ENCODE results near the gene SLCO1B3.
"Not testable (repeated sequence)": the region's sequence is repeated elsewhere in the genome, so short reads cannot be mapped to it uniquely, and the experiment has no call there.

The SLCO1B3 gene

GRCh38 chr12:20810487-20810886 is at the start of gene SLCO1B3:
Gene SLCO1B3 (plus strand): TSS chr12:20810705. CDS start chr12:20815739, 5,034 bp downstream.
- DNase-seq: no peak

- DNase-seq: no peak
Observed at GRCh38 chr12:20777420-20777819, 33.1 kb upstream of the SLCO1B3 start.

- DNase-seq: no peak
Observed at GRCh38 chr12:20778969-20779368, 31.5 kb upstream of the SLCO1B3 start.

- DNase-seq: not testable (repeated sequence)
Observed at GRCh38 chr12:20779971-20780370, 30.5 kb upstream of the SLCO1B3 start.

GRCh38 chr12:20783796-20784357 is 26.6 kb upstream of the SLCO1B3 start:
- DNase-seq: not testable (repeated sequence)

- no peak for DNase-seq
Observed at GRCh38 chr12:20792971-20793370, 17.5 kb upstream of the SLCO1B3 start.

GRCh38 chr12:20798554-20798953 is 12.0 kb upstream of the SLCO1B3 start:
- no peak for DNase-seq

GRCh38 chr12:20800160-20800559 is 10.3 kb upstream of the SLCO1B3 start:
- no peak for DNase-seq

GRCh38 chr12:20801035-20801434 is 9.5 kb upstream of the SLCO1B3 start:
- DNase-seq: no peak

GRCh38 chr12:20805921-20806320 is 4.6 kb upstream of the SLCO1B3 start:
- DNase-seq: no peak

GRCh38 chr12:20807192-20808080 is 3.1 kb upstream of the SLCO1B3 start:
- no peak for DNase-seq

GRCh38 chr12:20808521-20808920 is 2.0 kb upstream of the SLCO1B3 start:
- DNase-seq: no peak

GRCh38 chr12:20815574-20815973 is 5.1 kb downstream of the SLCO1B3 start:
- no peak for DNase-seq

- DNase-seq: no peak
Observed at GRCh38 chr12:20822415-20822814, 11.9 kb downstream of the SLCO1B3 start.

- DNase-seq: no peak
Observed at GRCh38 chr12:20822925-20823324, 12.4 kb downstream of the SLCO1B3 start.

GRCh38 chr12:20829919-20830318 is 19.4 kb downstream of the SLCO1B3 start:
- no peak for DNase-seq

GRCh38 chr12:20830456-20830855 is 20.0 kb downstream of the SLCO1B3 start:
- no peak for DNase-seq

- no peak for DNase-seq
Observed at GRCh38 chr12:20832911-20833310, 22.4 kb downstream of the SLCO1B3 start.

- no peak for DNase-seq
Observed at GRCh38 chr12:20852649-20853048, 42.1 kb downstream of the SLCO1B3 start.

GRCh38 chr12:20863056-20863455 is 52.6 kb downstream of the SLCO1B3 start:
- DNase-seq: no peak

- DNase-seq: no peak
Observed at GRCh38 chr12:20865873-20866272, 55.4 kb downstream of the SLCO1B3 start.

- no peak for DNase-seq
Observed at GRCh38 chr12:20868277-20868676, 57.8 kb downstream of the SLCO1B3 start.

- no peak for DNase-seq
Observed at GRCh38 chr12:20883288-20883687, 72.8 kb downstream of the SLCO1B3 start.

- DNase-seq: no peak
Observed at GRCh38 chr12:20885116-20885515, 74.6 kb downstream of the SLCO1B3 start.
